BLaER1 treated with 17β-estradiol and CSF1 and Interleukin-3, amounts not matched to agents 10 nM and 100 nM (cell line): ENCODE results near the gene RDH13.

ENCODE experiments used
- H3K27ac ChIP-seq, 11 experiments: shearing (Covaris generic); formaldehyde crosslinking; 2 replicates each; pipeline ENCODE4 v1.8.1; 2022
- H3K27me3 ChIP-seq, 11 experiments: shearing (Covaris generic); formaldehyde crosslinking; 2 replicates each; pipeline ENCODE4 v1.8.1; 2022
- H3K36me3 ChIP-seq, 11 experiments: shearing (Covaris generic); formaldehyde crosslinking; 2 replicates each; pipeline ENCODE4 v1.8.1; 2022
- H3K4me1 ChIP-seq, 10 experiments: shearing (Covaris generic); formaldehyde crosslinking; 2 replicates each; pipeline ENCODE4 v1.8.1; 2022
- H3K4me2 ChIP-seq, 11 experiments: shearing (Covaris generic); formaldehyde crosslinking; 2 replicates each; pipeline ENCODE4 v1.8.1; 2022
- H3K4me3 ChIP-seq, 10 experiments: shearing (Covaris generic); formaldehyde crosslinking; 2 replicates each; pipeline ENCODE4 v1.8.1; 2022
- H3K9ac ChIP-seq, 11 experiments: shearing (Covaris generic); formaldehyde crosslinking; 2 replicates each; pipeline ENCODE4 v1.8.1; 2022
- H3K9me3 ChIP-seq, 11 experiments: shearing (Covaris generic); formaldehyde crosslinking; replicated peaks in 1 of 11; 2 replicates each; pipeline ENCODE4 v1.8.1; 2022
- H4K20me1 ChIP-seq, 11 experiments: shearing (Covaris generic); formaldehyde crosslinking; 2 replicates each; pipeline ENCODE4 v1.8.1; 2022
- Cebpa-rat ChIP-seq, 11 experiments: shearing (Covaris generic); IDR thresholded peaks; 2 replicates each; pipeline ENCODE4 v1.8.1; 2022

The RDH13 gene

GRCh38 chr19:55075371-55075998 lies 12.5 kb upstream of the RDH13 start, which contains the start of gene EPS8L1:
Gene EPS8L1 (plus strand): TSS chr19:55075869. CDS start chr19:55076445, 576 bp downstream.
- 0 out of 22 replicates have a peak, but pooled peaks of 1 of the 11 experiments have one; percentile 24 for TF ChIP-seq Cebpa-rat (IDR thresholded peaks at IDR 0.05)
- no peak within 1 kb of the TSS for H3K4me3 ChIP-seq
- H3K27me3 ChIP-seq, result peaks cover 2 to 17% (median 15%) of the 10 kb centered on the region in 11 experiments
- H3K4me2 ChIP-seq, result peak within 1 kb of the TSS in 10 of 11 experiments; percentile 2 to 81 (median 54); a peak in 14 of 22 replicates
- H3K4me1 ChIP-seq, result peaks cover 15 to 46% (median 31%) of the 10 kb centered on the region in 10 experiments
- peak within 1 kb of the TSS in 1 of 11 experiments; percentile 27; a peak in 1 of 22 replicates for H3K27ac ChIP-seq
- H3K9me3 ChIP-seq, result peaks cover 0 to 12% (median 0%) of the 10 kb centered on the region in 11 experiments; a peak in 5 of 22 replicates
- no peaks in the 10 kb centered on the region for H3K36me3 ChIP-seq
- peak within 1 kb of the TSS in 2 of 11 experiments; percentile 10 to 11; a peak in 1 of 22 replicates for H3K9ac ChIP-seq
- no peaks in the 10 kb centered on the region for H4K20me1 ChIP-seq

GRCh38 chr19:55071913-55072312 lies 9.0 kb upstream of the RDH13 start:
- peaks cover 0 to 9% (median 0%) of the 10 kb centered on the region in 11 experiments; a peak in 2 of 22 replicates for H4K20me1 ChIP-seq
- no peak overlapping the region for H3K27ac ChIP-seq
- H3K36me3 ChIP-seq, result no peaks in the 10 kb centered on the region
- H3K9ac ChIP-seq, result no peak overlapping the region
- H3K9me3 ChIP-seq, result peaks cover 0 to 19% (median 12%) of the 10 kb centered on the region in 11 experiments; a peak in 13 of 22 replicates
- H3K27me3 ChIP-seq, result peaks cover 33 to 53% (median 49%) of the 10 kb centered on the region in 11 experiments
- H3K4me1 ChIP-seq, result peaks cover 11 to 59% (median 35%) of the 10 kb centered on the region in 10 experiments; a peak in 19 of 20 replicates
- no peak for TF ChIP-seq Cebpa-rat (IDR thresholded peaks at IDR 0.05)
- H3K4me3 ChIP-seq, result no peak overlapping the region
- peak overlapping the region in 6 of 11 experiments; percentile 22 to 62 (median 57); a peak in 11 of 22 replicates for H3K4me2 ChIP-seq

GRCh38 chr19:55071129-55071502 lies 8.2 kb upstream of the RDH13 start:
- no peak overlapping the region for H3K9ac ChIP-seq
- peaks cover 11 to 55% (median 35%) of the 10 kb centered on the region in 10 experiments; a peak in 19 of 20 replicates for H3K4me1 ChIP-seq
- H3K4me3 ChIP-seq, result no peak overlapping the region
- H4K20me1 ChIP-seq, result peaks cover 0 to 12% (median 0%) of the 10 kb centered on the region in 11 experiments; a peak in 2 of 22 replicates
- H3K4me2 ChIP-seq, result peak overlapping the region; percentile 21 to 62 (median 39); a peak in 17 of 22 replicates
- H3K27ac ChIP-seq, result no peak overlapping the region
- H3K27me3 ChIP-seq, result peaks cover 37 to 60% (median 57%) of the 10 kb centered on the region in 11 experiments
- H3K36me3 ChIP-seq, result no peaks in the 10 kb centered on the region
- TF ChIP-seq Cebpa-rat (IDR thresholded peaks at IDR 0.05), result no peak
- H3K9me3 ChIP-seq, result peaks cover 0 to 19% (median 12%) of the 10 kb centered on the region in 11 experiments; a peak in 13 of 22 replicates

- Histone ChIP-seq H3K27me3 (peaks cover 42 to 66% (median 62%) of the 10 kb centered on the region in 11 experiments), H3K27ac (no peak overlapping the region), H3K36me3 (no peaks in the 10 kb centered on the region), H3K9ac (no peak overlapping the region), H3K4me3 (no peak overlapping the region), H3K4me1 (peaks cover 11 to 50% (median 33%) of the 10 kb centered on the region in 10 experiments; a peak in 19 of 20 replicates), H4K20me1 (peaks cover 0 to 12% (median 0%) of the 10 kb centered on the region in 11 experiments; a peak in 2 of 22 replicates), H3K4me2 (peak overlapping the region in 10 of 11 experiments; percentile 21 to 62 (median 46); a peak in 13 of 22 replicates), H3K9me3 (peaks cover 0 to 19% (median 12%) of the 10 kb centered on the region in 11 experiments; a peak in 13 of 22 replicates)
- TF ChIP-seq Cebpa-rat (IDR thresholded peaks at IDR 0.05), result no peak
Observed at GRCh38 chr19:55070466-55071128, 7.6 kb upstream of the RDH13 start.

- Histone ChIP-seq H3K36me3 (no peaks in the 10 kb centered on the region), H3K4me3 (0 out of 20 replicates have a peak overlapping the region, but pooled peaks of 1 of the 10 experiments have one; percentile 21), H3K4me2 (peak overlapping the region in 4 of 11 experiments; percentile 12 to 71 (median 58); a peak in 6 of 22 replicates), H4K20me1 (peaks cover 0 to 12% (median 0%) of the 10 kb centered on the region in 11 experiments; a peak in 2 of 22 replicates), H3K27ac (no peak overlapping the region), H3K9me3 (peaks cover 0 to 19% (median 12%) of the 10 kb centered on the region in 11 experiments; a peak in 13 of 22 replicates), H3K4me1 (peaks cover 11 to 42% (median 25%) of the 10 kb centered on the region in 10 experiments; a peak in 19 of 20 replicates), H3K27me3 (peaks cover 42 to 73% (median 64%) of the 10 kb centered on the region in 11 experiments), H3K9ac (no peak overlapping the region)
- no peak for TF ChIP-seq Cebpa-rat (IDR thresholded peaks at IDR 0.05)
Observed at GRCh38 chr19:55069865-55070197, 6.9 kb upstream of the RDH13 start.

GRCh38 chr19:55068950-55069864 lies 6.3 kb upstream of the RDH13 start:
- Histone ChIP-seq H4K20me1 (peaks cover 0 to 12% (median 0%) of the 10 kb centered on the region in 11 experiments; a peak in 3 of 22 replicates), H3K36me3 (no peaks in the 10 kb centered on the region), H3K9me3 (peaks cover 0 to 19% (median 12%) of the 10 kb centered on the region in 11 experiments; a peak in 13 of 22 replicates), H3K27me3 (peaks cover 42 to 76% (median 64%) of the 10 kb centered on the region in 11 experiments), H3K4me2 (peak overlapping the region in 8 of 11 experiments; percentile 4 to 71 (median 34); a peak in 12 of 22 replicates), H3K4me1 (peaks cover 11 to 41% (median 24%) of the 10 kb centered on the region in 10 experiments; a peak in 19 of 20 replicates), H3K4me3 (peak overlapping the region in 1 of 10 experiments; percentile 21; a peak in 1 of 20 replicates), H3K27ac (no peak overlapping the region), H3K9ac (no peak overlapping the region)
- no peak for TF ChIP-seq Cebpa-rat (IDR thresholded peaks at IDR 0.05)

- Histone ChIP-seq H3K4me1 (peaks cover 11 to 41% (median 24%) of the 10 kb centered on the region in 10 experiments; a peak in 19 of 20 replicates), H3K9ac (no peak overlapping the region), H3K27me3 (peaks cover 42 to 76% (median 64%) of the 10 kb centered on the region in 11 experiments), H3K27ac (no peak overlapping the region), H3K36me3 (no peaks in the 10 kb centered on the region), H3K9me3 (peaks cover 0 to 16% (median 7%) of the 10 kb centered on the region in 11 experiments; a peak in 13 of 22 replicates), H3K4me3 (no peak overlapping the region), H3K4me2 (peak overlapping the region in 5 of 11 experiments; percentile 29 to 60 (median 56); a peak in 12 of 22 replicates), H4K20me1 (peaks cover 0 to 12% (median 0%) of the 10 kb centered on the region in 11 experiments; a peak in 3 of 22 replicates)
- no peak for TF ChIP-seq Cebpa-rat (IDR thresholded peaks at IDR 0.05)
Observed at GRCh38 chr19:55067869-55068268, 4.9 kb upstream of the RDH13 start.
